ENCODE measurements around the gene PGA5. TPM values are rescaled to one million over a fixed set of nuclear protein-coding genes. Genes with fewer than 3 reads are reported as not detected.
A peak's percentile ranks its signal among the peaks of the same experiment; 100 is the strongest.

Gene PGA5
- polyA plus RNA-seq, 4 donors = 0.43 to 3.8 (median 0.72) TPM

DNA sequence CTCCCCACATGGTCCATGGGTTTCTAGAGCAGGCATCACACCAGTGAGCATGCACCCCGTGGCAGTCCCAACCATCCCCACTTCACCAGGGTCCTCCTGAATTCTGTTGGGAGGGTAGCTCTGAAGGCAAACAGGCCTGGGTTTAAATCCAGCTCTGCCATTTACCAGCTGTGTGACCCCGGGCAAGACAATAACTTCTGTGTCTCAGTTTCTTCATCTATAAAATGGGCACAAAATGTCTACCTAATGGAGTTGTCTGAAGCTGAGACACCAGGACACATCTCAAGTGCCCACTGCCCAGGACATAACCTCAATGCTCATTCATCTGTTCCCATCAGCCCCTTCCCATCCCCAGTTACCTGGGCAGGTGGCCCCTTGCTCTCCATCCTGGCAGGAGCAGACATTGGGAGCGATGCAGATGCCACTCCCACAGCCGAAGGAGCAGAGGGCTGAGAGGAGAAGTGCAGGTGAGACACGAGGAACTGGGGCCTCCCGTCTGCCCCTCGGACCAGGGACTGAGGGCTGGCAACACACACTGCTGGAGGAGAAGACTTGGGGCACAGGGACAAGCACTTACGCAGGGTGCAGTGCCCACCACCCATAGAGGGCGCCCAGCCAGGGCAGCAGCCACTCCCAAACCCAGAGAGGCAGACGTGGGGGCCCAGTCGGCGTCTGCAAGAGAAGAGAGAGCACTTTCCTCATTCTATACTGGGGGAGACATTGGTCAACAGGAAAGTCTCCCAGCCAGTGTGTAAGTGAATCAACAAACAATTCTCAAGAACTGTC, 50.1 kb downstream of the PGA5 start:
- Histone ChIP-seq H3K9me3 (ENCODE audit: control insufficient read depth in 2 of 2, insufficient read depth in 1 of 2, low read depth in 1 of 2, low read length in 1 of 2) (no peaks in the 10 kb centered on the region), H3K4me1 (ENCODE audit: control insufficient read depth in 3 of 3, insufficient read depth in 2 of 3, low read depth in 1 of 3, low read length in 2 of 3) (peaks cover 3 to 14% (median 3%) of the 10 kb centered on the region in 3 donors), H3K36me3 (ENCODE audit: control insufficient read depth in 3 of 3, insufficient read depth in 2 of 3, low read depth in 1 of 3, low read length in 3 of 3) (peaks cover 0 to 10% (median 0%) of the 10 kb centered on the region in 3 donors), H3K27ac (ENCODE audit: low read depth in 1 of 3, low read length in 2 of 3) (no peak overlapping the region), H3K4me3 (ENCODE audit: low read depth in 1 of 3, low read length in 3 of 3) (no peak overlapping the region), H3K27me3 (ENCODE audit: control insufficient read depth in 3 of 3, insufficient read depth in 3 of 3, low read length in 3 of 3) (peaks cover 0 to 7% (median 0%) of the 10 kb centered on the region in 3 donors)
- FAIRE-seq = no peak
- no peak for DNase-seq
- 83 to 87% (median 85%) methylated on average over 12 of the region's 12 CpGs for WGBS, 3 donors

DNA sequence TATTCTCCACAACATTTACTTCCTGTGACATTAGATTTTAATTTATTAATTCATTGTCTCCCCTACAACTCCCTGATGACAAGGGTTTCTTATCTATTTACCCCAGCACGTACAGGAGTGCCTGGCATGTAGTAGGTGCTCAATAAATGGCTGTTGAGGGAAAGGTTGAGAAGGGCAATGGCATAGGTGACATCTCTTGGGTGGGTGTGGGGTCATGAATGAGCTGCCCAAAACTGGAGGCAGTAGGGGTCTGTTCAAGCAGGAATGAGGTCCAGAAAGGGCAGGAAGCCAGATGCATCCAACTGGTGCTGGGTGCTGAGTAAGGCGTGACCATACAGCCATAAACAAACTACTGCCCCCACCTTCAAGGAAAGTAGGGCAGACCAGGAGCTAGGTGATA, 51.4 kb downstream of the PGA5 start:
- FAIRE-seq = no peak
- Histone ChIP-seq H3K36me3 (ENCODE audit: control insufficient read depth in 3 of 3, insufficient read depth in 2 of 3, low read depth in 1 of 3, low read length in 3 of 3) (peaks cover 0 to 10% (median 0%) of the 10 kb centered on the region in 3 donors), H3K4me3 (ENCODE audit: low read depth in 1 of 3, low read length in 3 of 3) (no peak overlapping the region), H3K4me1 (ENCODE audit: control insufficient read depth in 3 of 3, insufficient read depth in 2 of 3, low read depth in 1 of 3, low read length in 2 of 3) (peaks cover 3 to 14% (median 3%) of the 10 kb centered on the region in 3 donors), H3K27me3 (ENCODE audit: control insufficient read depth in 3 of 3, insufficient read depth in 3 of 3, low read length in 3 of 3) (peaks cover 0 to 7% (median 0%) of the 10 kb centered on the region in 3 donors), H3K9me3 (ENCODE audit: control insufficient read depth in 2 of 2, insufficient read depth in 1 of 2, low read depth in 1 of 2, low read length in 1 of 2) (no peaks in the 10 kb centered on the region), H3K27ac (ENCODE audit: low read depth in 1 of 3, low read length in 2 of 3) (no peak overlapping the region)
- WGBS, 3 donors = 77 to 90% (median 87%) methylated on average over 2 of the region's 2 CpGs
- no peak for DNase-seq

DNA sequence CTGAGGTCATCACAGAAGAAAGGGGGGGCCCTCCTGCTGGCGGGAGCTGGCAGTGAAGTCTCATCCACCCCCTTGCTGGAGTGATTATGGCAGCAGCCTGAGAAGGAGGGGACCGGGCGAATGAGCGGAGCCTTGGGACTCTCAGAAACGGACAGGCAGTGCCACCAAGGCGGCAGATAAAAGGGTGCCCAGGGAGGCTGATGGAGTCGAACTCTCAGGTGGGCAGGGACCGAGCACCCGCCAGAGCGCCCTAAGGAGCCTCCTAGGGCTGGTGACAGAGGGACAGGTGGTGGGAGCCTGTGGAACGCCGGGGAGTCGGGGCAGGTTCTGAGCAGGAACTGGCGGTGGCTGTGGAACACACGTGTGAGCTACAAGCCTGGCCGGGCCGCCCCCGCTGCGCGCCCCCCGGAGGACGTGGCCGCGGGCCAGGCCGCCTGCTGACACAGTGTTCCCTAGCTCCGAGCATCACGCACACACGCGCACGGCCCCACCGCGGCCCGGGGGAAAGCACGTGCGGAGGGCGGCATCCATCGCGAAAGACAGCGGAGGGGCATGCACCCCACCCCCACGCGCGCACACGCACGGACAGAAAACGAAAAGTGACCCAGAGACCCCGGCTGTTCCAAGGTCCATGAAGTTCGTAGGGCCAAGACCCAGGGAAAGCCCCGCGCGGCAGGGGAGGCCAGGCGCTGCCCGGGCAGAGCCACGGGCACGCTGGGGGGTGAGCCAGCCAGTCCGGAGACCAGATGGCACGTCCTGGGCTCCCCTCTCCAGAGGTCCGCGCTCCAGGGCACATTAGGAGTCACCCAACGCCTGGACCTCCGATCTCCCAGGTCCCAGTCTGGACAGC, 53.1 kb downstream of the PGA5 start:
- Histone ChIP-seq H3K4me1 (ENCODE audit: control insufficient read depth in 3 of 3, insufficient read depth in 2 of 3, low read depth in 1 of 3, low read length in 2 of 3) (peaks cover 3 to 21% (median 8%) of the 10 kb centered on the region in 3 donors), H3K27me3 (ENCODE audit: control insufficient read depth in 3 of 3, insufficient read depth in 3 of 3, low read length in 3 of 3) (peaks cover 0 to 7% (median 0%) of the 10 kb centered on the region in 3 donors), H3K36me3 (ENCODE audit: control insufficient read depth in 3 of 3, insufficient read depth in 2 of 3, low read depth in 1 of 3, low read length in 3 of 3) (peaks cover 0 to 11% (median 0%) of the 10 kb centered on the region in 3 donors), H3K27ac (ENCODE audit: low read depth in 1 of 3, low read length in 2 of 3) (peak overlapping the region in 1 of 3 donors; percentile 33), H3K9me3 (ENCODE audit: control insufficient read depth in 2 of 2, insufficient read depth in 1 of 2, low read depth in 1 of 2, low read length in 1 of 2) (no peaks in the 10 kb centered on the region), H3K4me3 (ENCODE audit: low read depth in 1 of 3, low read length in 3 of 3) (peak overlapping the region in 2 of 3 donors; percentile 62 to 64)
- peak; percentile 6 to 68 for DNase-seq
- WGBS, 3 donors = 1 to 2% (median 2%) methylated on average over 54 to 60 of the region's 60 CpGs
- FAIRE-seq = no peak

DNA sequence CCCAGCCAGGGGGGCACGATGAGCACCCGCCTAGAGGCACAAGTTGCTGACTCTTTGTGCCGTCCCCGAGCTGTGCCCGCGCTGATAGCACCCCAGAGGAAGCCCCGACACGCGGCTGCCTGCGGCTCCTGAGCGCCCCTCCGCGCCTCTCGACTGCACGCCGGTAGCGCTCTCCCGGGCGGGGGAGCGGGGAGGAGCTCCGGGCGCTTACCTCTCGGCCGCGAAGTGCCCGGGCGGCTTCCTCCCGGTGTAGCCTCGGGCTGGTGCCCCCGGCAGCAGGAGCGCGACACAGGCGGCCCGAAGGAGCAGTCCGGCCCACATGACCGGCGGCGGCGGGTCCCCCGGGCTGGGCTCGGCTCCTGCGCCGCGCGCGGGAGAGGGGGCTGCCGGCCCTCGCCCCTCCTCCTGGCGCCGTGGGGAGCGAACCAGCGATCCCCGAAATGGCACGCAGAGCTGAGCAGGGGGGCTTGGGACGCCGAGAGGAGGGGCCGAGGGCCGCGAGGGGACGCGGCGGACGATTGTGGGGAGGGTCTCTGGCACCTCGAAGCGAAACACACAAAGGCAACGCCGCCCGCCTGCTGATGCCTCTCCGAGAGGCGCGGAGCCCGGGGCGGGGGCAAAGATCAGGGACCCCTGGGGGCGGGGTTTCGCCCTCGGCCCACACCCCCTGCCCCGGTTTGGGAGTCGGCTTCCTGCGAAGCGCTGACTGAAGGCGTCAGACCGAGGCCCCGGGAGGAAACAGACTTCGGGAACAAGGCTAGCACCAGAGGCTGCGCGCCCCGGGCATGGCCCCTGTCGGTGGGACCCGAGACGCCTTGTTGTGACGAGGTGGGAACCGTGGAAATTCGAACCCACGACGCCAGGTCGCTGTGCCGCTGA, 54.0 kb downstream of the PGA5 start, which contains the start of gene VWCE:
Gene VWCE, minus strand, starts transcription at position 600 of the 879 bp plus-strand sequence. Its CDS starts 279 bp downstream, at position 321.
- H3K4me1 ChIP-seq (ENCODE audit: control insufficient read depth in 3 of 3, insufficient read depth in 2 of 3, low read depth in 1 of 3, low read length in 2 of 3) = peaks cover 3 to 22% (median 8%) of the 10 kb centered on the region in 3 donors
- WGBS, 3 donors = 1% methylated on average over 81 to 97 of the region's 97 CpGs
- H3K4me3 ChIP-seq (ENCODE audit: low read depth in 1 of 3, low read length in 3 of 3) = peak within 1 kb of the TSS in 2 of 3 donors; percentile 62 to 64
- no peaks in the 10 kb centered on the region for H3K9me3 ChIP-seq (ENCODE audit: control insufficient read depth in 2 of 2, insufficient read depth in 1 of 2, low read depth in 1 of 2, low read length in 1 of 2)
- H3K36me3 ChIP-seq (ENCODE audit: control insufficient read depth in 3 of 3, insufficient read depth in 2 of 3, low read depth in 1 of 3, low read length in 3 of 3) = peaks cover 0 to 18% (median 3%) of the 10 kb centered on the region in 3 donors
- FAIRE-seq (no peak), DNase-seq (peak; percentile 67 to 89)
- peaks cover 0 to 7% (median 0%) of the 10 kb centered on the region in 3 donors for H3K27me3 ChIP-seq (ENCODE audit: control insufficient read depth in 3 of 3, insufficient read depth in 3 of 3, low read length in 3 of 3)
- H3K27ac ChIP-seq (ENCODE audit: low read depth in 1 of 3, low read length in 2 of 3) = peak within 1 kb of the TSS in 1 of 3 donors; percentile 33

DNA sequence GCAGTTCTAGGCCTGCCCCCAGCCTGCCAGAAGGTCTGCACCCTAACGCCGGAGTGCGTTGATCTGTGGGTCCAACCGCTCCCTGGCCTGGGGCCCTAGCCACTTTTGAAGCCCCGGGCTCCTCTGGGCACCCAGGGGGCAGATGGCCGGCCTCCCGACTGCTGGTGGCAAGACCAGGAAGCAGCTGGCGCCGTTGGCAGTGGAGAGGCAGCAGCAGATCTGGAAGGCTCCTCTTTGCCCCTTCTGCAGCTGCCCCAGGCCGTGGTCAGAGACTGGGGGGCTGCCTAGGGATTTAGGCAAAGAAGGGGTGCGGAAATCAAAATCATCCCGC, 54.6 kb downstream of the PGA5 start:
- 33 to 43% (median 37%) methylated on average over 12 of the region's 12 CpGs for WGBS, 3 donors
- no peak overlapping the region for H3K27ac ChIP-seq (ENCODE audit: low read depth in 1 of 3, low read length in 2 of 3)
- peaks cover 0 to 7% (median 0%) of the 10 kb centered on the region in 3 donors for H3K27me3 ChIP-seq (ENCODE audit: control insufficient read depth in 3 of 3, insufficient read depth in 3 of 3, low read length in 3 of 3)
- H3K36me3 ChIP-seq (ENCODE audit: control insufficient read depth in 3 of 3, insufficient read depth in 2 of 3, low read depth in 1 of 3, low read length in 3 of 3) = peaks cover under 1 to 24% (median 8%) of the 10 kb centered on the region in 3 donors
- DNase-seq (peak in 1 of 2 donors; percentile 20), FAIRE-seq (no peak)
- H3K4me3 ChIP-seq (ENCODE audit: low read depth in 1 of 3, low read length in 3 of 3) = peak overlapping the region in 2 of 3 donors; percentile 62 to 64
- H3K9me3 ChIP-seq (ENCODE audit: control insufficient read depth in 2 of 2, insufficient read depth in 1 of 2, low read depth in 1 of 2, low read length in 1 of 2) = no peaks in the 10 kb centered on the region
- H3K4me1 ChIP-seq (ENCODE audit: control insufficient read depth in 3 of 3, insufficient read depth in 2 of 3, low read depth in 1 of 3, low read length in 2 of 3) = peaks cover 3 to 22% (median 8%) of the 10 kb centered on the region in 3 donors

DNA sequence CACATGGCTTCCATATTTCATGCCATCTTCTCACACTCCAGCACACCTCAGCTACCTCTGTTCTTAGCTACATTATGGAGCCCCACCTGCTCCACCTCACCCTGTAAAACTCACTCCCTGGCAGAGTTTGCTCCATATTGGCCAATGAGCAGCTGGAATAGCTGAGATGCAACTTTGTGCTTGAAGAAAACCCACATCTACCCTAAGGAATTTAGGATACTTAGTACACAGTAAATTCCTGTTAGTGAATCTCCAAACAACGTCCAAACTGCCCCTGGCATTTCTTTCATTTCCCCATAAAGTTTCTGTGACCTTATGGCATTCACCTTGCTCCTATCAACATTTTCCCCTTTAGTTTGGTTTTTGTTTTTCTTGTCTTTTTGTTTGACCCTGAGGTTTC, 56.4 kb downstream of the PGA5 start:
- Histone ChIP-seq H3K27me3 (ENCODE audit: control insufficient read depth in 3 of 3, insufficient read depth in 3 of 3, low read length in 3 of 3) (peaks cover 0 to 7% (median 0%) of the 10 kb centered on the region in 3 donors), H3K27ac (ENCODE audit: low read depth in 1 of 3, low read length in 2 of 3) (no peak overlapping the region), H3K4me1 (ENCODE audit: control insufficient read depth in 3 of 3, insufficient read depth in 2 of 3, low read depth in 1 of 3, low read length in 2 of 3) (peaks cover 3 to 22% (median 8%) of the 10 kb centered on the region in 3 donors), H3K9me3 (ENCODE audit: control insufficient read depth in 2 of 2, insufficient read depth in 1 of 2, low read depth in 1 of 2, low read length in 1 of 2) (no peaks in the 10 kb centered on the region), H3K36me3 (ENCODE audit: control insufficient read depth in 3 of 3, insufficient read depth in 2 of 3, low read depth in 1 of 3, low read length in 3 of 3) (peaks cover 10 to 38% (median 15%) of the 10 kb centered on the region in 3 donors), H3K4me3 (ENCODE audit: low read depth in 1 of 3, low read length in 3 of 3) (no peak overlapping the region)
- WGBS, 3 donors = 56 to 77% (median 75%) methylated on average over 1 of the region's 1 CpG
- FAIRE-seq (no peak), DNase-seq (no peak)

DNA sequence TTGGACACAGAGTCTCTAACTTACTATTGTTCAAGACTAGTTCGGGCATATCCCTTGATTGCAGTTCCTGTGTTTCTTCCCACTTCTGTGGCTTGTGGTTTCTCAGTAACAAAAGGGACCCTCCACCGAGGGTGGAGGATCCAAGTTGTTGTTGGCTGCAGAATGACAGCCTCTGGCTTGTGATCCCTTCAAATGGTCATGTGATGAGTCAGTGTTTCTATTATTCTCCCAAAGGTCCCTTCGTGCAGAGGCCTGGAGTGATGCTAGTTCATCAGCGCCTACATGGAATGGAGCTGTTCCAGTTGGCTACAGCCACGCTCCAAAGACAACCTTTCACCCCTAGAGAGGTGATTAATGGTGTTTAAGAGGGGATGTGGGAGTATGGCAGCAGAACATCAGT, 56.8 kb downstream of the PGA5 start:
- Histone ChIP-seq H3K36me3 (ENCODE audit: control insufficient read depth in 3 of 3, insufficient read depth in 2 of 3, low read depth in 1 of 3, low read length in 3 of 3) (peaks cover 10 to 42% (median 19%) of the 10 kb centered on the region in 3 donors), H3K9me3 (ENCODE audit: control insufficient read depth in 2 of 2, insufficient read depth in 1 of 2, low read depth in 1 of 2, low read length in 1 of 2) (no peaks in the 10 kb centered on the region), H3K27ac (ENCODE audit: low read depth in 1 of 3, low read length in 2 of 3) (no peak overlapping the region), H3K27me3 (ENCODE audit: control insufficient read depth in 3 of 3, insufficient read depth in 3 of 3, low read length in 3 of 3) (peaks cover 0 to 7% (median 0%) of the 10 kb centered on the region in 3 donors), H3K4me3 (ENCODE audit: low read depth in 1 of 3, low read length in 3 of 3) (no peak overlapping the region), H3K4me1 (ENCODE audit: control insufficient read depth in 3 of 3, insufficient read depth in 2 of 3, low read depth in 1 of 3, low read length in 2 of 3) (peaks cover 3 to 22% (median 8%) of the 10 kb centered on the region in 3 donors)
- FAIRE-seq = no peak
- no peak for DNase-seq
- 43 to 71% (median 69%) methylated on average over 5 of the region's 5 CpGs for WGBS, 3 donors
